Keratinocyte (primary cell): ENCODE measurements around the gene LAMTOR5. TPM values are rescaled to one million over a fixed set of nuclear protein-coding genes. Genes with fewer than 3 reads are reported as not detected.
"Not testable (repeated sequence)": the region's sequence is repeated elsewhere in the genome, so short reads cannot be mapped to it uniquely, and the experiment has no call there.

Experiments used
- DNase-seq: peaks from one replicate; pipeline ENCODE4 v3.0.0-alpha.2; 2011; ENCODE audit warnings: low read depth, missing footprints, low spot score
- FAIRE-seq: peaks from 2 replicates; lab custom pipeline; 2011; peaks lifted over from hg19 to GRCh38; lab: Jason Lieb, UNC
- H2AFZ ChIP-seq: 2 replicates; pipeline ENCODE4 v1.6.0; 2012; ENCODE audit warnings: low read length, control low read depth, inconsistent platforms; ENCODE audit not compliant: control insufficient read depth
- H3K27ac ChIP-seq: 2 replicates; pipeline ENCODE4 v1.5.1; 2011; ENCODE audit warnings: low read length; ENCODE audit not compliant: control insufficient read depth, insufficient read depth
- H3K27me3 ChIP-seq: 3 replicates; pipeline ENCODE4 v1.6.0; 2011; ENCODE audit warnings: low read length; ENCODE audit not compliant: control insufficient read depth, insufficient read depth; ENCODE audit errors: extremely low read depth
- H3K36me3 ChIP-seq, 2 experiments: 2 replicates in 1 of 2; 3 replicates in 1 of 2; pipeline ENCODE4 v1.5.1; 2011; ENCODE audit warnings: low read length in 2 of 2, mild to moderate bottlenecking in 1 of 2; ENCODE audit not compliant: control insufficient read depth in 2 of 2, insufficient read depth in 2 of 2; ENCODE audit errors: extremely low read depth in 1 of 2
- H3K4me1 ChIP-seq: 3 replicates; pipeline ENCODE4 v1.5.1; 2011; ENCODE audit warnings: low read length; ENCODE audit not compliant: control insufficient read depth, insufficient read depth; ENCODE audit errors: extremely low read depth
- H3K4me2 ChIP-seq: 3 replicates; pipeline ENCODE4 v1.6.0; 2011; ENCODE audit warnings: low read depth, low read length; ENCODE audit not compliant: control insufficient read depth, insufficient read depth; ENCODE audit errors: extremely low read depth
- H3K4me3 ChIP-seq, 3 experiments: fragments of 200-600 bp in 1 of 3; sonication (generic) in 1 of 3; 2 replicates in 2 of 3; 3 replicates in 1 of 3; pipeline ENCODE4 v1.5.1; 2011 to 2016; ENCODE audit warnings: low read length in 3 of 3, mild to moderate bottlenecking in 3 of 3, control low read depth in 2 of 3, inconsistent platforms in 1 of 3, low read depth in 1 of 3, mixed read lengths in 1 of 3, mixed run types in 1 of 3, moderate library complexity in 1 of 3; ENCODE audit not compliant: control insufficient read depth in 2 of 3, insufficient read depth in 2 of 3; ENCODE audit errors: extremely low read depth in 1 of 3
- H3K79me2 ChIP-seq: 2 replicates; pipeline ENCODE4 v1.6.0; 2012; ENCODE audit warnings: low read length; ENCODE audit not compliant: control insufficient read depth, insufficient read depth
- H3K9ac ChIP-seq: 3 replicates; pipeline ENCODE4 v1.6.0; 2011; ENCODE audit warnings: low read length; ENCODE audit not compliant: control insufficient read depth, insufficient read depth; ENCODE audit errors: extremely low read depth
- H3K9me1 ChIP-seq: 3 replicates; pipeline ENCODE4 v1.6.0; 2011; ENCODE audit warnings: low read length; ENCODE audit not compliant: control insufficient read depth, insufficient read depth; ENCODE audit errors: extremely low read depth
- H3K9me3 ChIP-seq: 2 replicates; pipeline ENCODE4 v1.5.1; 2012; ENCODE audit warnings: low read depth, low read length; ENCODE audit not compliant: control insufficient read depth
- H4K20me1 ChIP-seq: 3 replicates; pipeline ENCODE4 v1.6.0; 2011; ENCODE audit warnings: low read length; ENCODE audit not compliant: control insufficient read depth, insufficient read depth; ENCODE audit errors: extremely low read depth
- CTCF ChIP-seq, 3 experiments: IDR thresholded peaks in 1 of 3; conservative IDR thresholded peaks in 1 of 3; optimal IDR thresholded peaks in 1 of 3; 2 replicates in 2 of 3; 3 replicates in 1 of 3; pipeline versions ENCODE3 to v1.5.1; 2011; ENCODE audit warnings: low read length in 3 of 3, mild to moderate bottlenecking in 3 of 3, moderate library complexity in 2 of 3, control low read depth in 1 of 3, inconsistent platforms in 1 of 3; ENCODE audit not compliant: insufficient read depth in 2 of 3; ENCODE audit errors: extremely low read depth in 1 of 3
- EZH2 ChIP-seq: IDR thresholded peaks from one replicate; pipeline ENCODE4 v1.6.1; 2012; ENCODE audit warnings: inconsistent platforms, mild to moderate bottlenecking, low read length, moderate library complexity
- dilution Hi-C: fragments of 300-500 bp; cut with MboI; formaldehyde crosslinking; loops from one replicate; pipeline ENCODE4 v1.7.0; 2020; ENCODE audit warnings: low sequenced_read_pairs; ENCODE audit not compliant: extremely low pct_ligation_motif_present
- polyA plus RNA-seq, 5 experiments: library from polyadenylated mRNA; depleted of rRNA in 3 of 5; stranded (reverse) in 3 of 5; stranded (forward) in 1 of 5; unstranded in 1 of 5; fragments of >200 nt; gene quantifications; 1 replicate in 1 of 5; 2 replicates in 3 of 5; 3 replicates in 1 of 5; pipeline versions ENCODE4 v1.2.1 to v1.2.3, GENCODE V29; 2011 to 2012; ENCODE audit warnings: missing spikeins in 2 of 5, low read depth in 1 of 5, low replicate concordance in 1 of 5

The LAMTOR5 gene
- polyA plus RNA-seq, 1 donor (not counting 4 experiments of a cell fraction or from before 2014, with no cell fraction given) = 365 TPM

- DNase-seq (no peak), FAIRE-seq (no peak)
- no peaks in the 10 kb centered on the region for H3K9me1 ChIP-seq
- no peaks in the 10 kb centered on the region for H3K79me2 ChIP-seq
- H3K27ac ChIP-seq = no peak overlapping the region
- no peak overlapping the region for H3K4me3 ChIP-seq
- no peak overlapping the region for H2AFZ ChIP-seq
- no peaks in the 10 kb centered on the region for H4K20me1 ChIP-seq
- no peak overlapping the region for H3K4me2 ChIP-seq
- H3K9ac ChIP-seq = no peak overlapping the region
- dilution Hi-C loops = no loop called here
- H3K27me3 ChIP-seq = no peaks in the 10 kb centered on the region
- H3K36me3 ChIP-seq = no peaks in the 10 kb centered on the region
- TF ChIP-seq EZH2 (no peak), CTCF (optimal IDR thresholded peaks at IDR 0.05 in 1 of 3, IDR thresholded peaks at IDR 0.05 in 1 of 3, conservative IDR thresholded peaks at IDR 0.05 in 1 of 3; ENCODE audit: extremely low read depth in 1 of 3, insufficient read depth in 2 of 3, low read length in 3 of 3) (no peak)
- H3K4me1 ChIP-seq = no peaks in the 10 kb centered on the region
- no peaks in the 10 kb centered on the region for H3K9me3 ChIP-seq
Observed at GRCh38 chr1:110420023-110420662, 12.6 kb upstream of the LAMTOR5 start.

DNA sequence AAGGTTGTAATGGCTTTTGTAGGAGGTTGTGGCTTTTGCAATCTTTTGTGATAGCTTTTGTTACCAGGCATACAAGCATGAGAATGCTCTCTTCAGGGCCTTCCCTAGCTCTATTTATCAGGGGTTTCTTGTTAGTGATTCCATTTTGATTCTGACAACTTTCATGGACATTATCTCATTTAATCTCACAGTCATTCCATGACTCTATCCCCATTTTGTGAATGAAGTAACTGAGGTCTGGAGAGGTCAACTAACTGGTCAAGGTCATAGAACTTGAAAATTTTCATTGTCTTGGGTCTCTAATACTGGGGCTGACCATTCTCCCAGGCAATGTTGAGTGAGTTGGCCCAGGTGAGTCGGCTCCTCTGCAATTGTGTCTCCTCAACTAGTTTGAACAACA, 11.2 kb upstream of the LAMTOR5 start:
- no peaks in the 10 kb centered on the region for H3K36me3 ChIP-seq
- H3K4me3 ChIP-seq = no peak overlapping the region
- TF ChIP-seq EZH2 (no peak), CTCF (optimal IDR thresholded peaks at IDR 0.05 in 1 of 3, IDR thresholded peaks at IDR 0.05 in 1 of 3, conservative IDR thresholded peaks at IDR 0.05 in 1 of 3; ENCODE audit: extremely low read depth in 1 of 3, insufficient read depth in 2 of 3, low read length in 3 of 3) (no peak)
- no peak overlapping the region for H2AFZ ChIP-seq
- H3K9ac ChIP-seq = no peak overlapping the region
- FAIRE-seq (no peak), DNase-seq (no peak)
- H3K9me1 ChIP-seq = no peaks in the 10 kb centered on the region
- H3K4me1 ChIP-seq = no peaks in the 10 kb centered on the region
- no peaks in the 10 kb centered on the region for H3K79me2 ChIP-seq
- no peaks in the 10 kb centered on the region for H3K27me3 ChIP-seq
- no peaks in the 10 kb centered on the region for H4K20me1 ChIP-seq
- H3K9me3 ChIP-seq = no peaks in the 10 kb centered on the region
- H3K27ac ChIP-seq = no peak overlapping the region
- no peak overlapping the region for H3K4me2 ChIP-seq
- dilution Hi-C loops = no loop called here

GRCh38 chr1:110413045-110413444, 5.6 kb upstream of the LAMTOR5 start:
- dilution Hi-C loops, H3K4me2 ChIP-seq, H3K27ac ChIP-seq, H3K27me3 ChIP-seq, DNase-seq, H3K79me2 ChIP-seq, H4K20me1 ChIP-seq, H3K9me1 ChIP-seq, H2AFZ ChIP-seq, H3K9me3 ChIP-seq, H3K4me1 ChIP-seq, H3K9ac ChIP-seq, FAIRE-seq, H3K4me3 ChIP-seq, H3K36me3 ChIP-seq: not testable (repeated sequence)
